ENCODE measurements around the gene LRCH4. TPM values are rescaled to one million over a fixed set of nuclear protein-coding genes. Genes with fewer than 3 reads are reported as not detected.

LRCH4 gene
- total RNA-seq, 1 donor from 2014 or later = 105 TPM

- Mint-ChIP-seq H3K27ac (peak overlapping the region; percentile 96), H3K27me3 (ENCODE audit: low read depth) (no peaks in the 10 kb centered on the region), H3K4me3 (ENCODE audit: low read depth) (peak overlapping the region; percentile 96), H3K4me1 (ENCODE audit: low read depth) (peaks cover 24% of the 10 kb centered on the region), H3K9me3 (no peaks in the 10 kb centered on the region), H3K36me3 (ENCODE audit: low read depth) (peaks cover 3% of the 10 kb centered on the region)
- DNase-seq (ENCODE audit: low spot score) = no peak
- intact Hi-C loops (cut with micrococcal nuclease) = loop anchor here (10.0 kb wide), 1 partner anchor 291 kb away; the partner anchor contains the start of gene SRRT
Measured at GRCh38 chr7:100584054-100584682, 1.8 kb downstream of the LRCH4 start.

- no peaks in the 10 kb centered on the region for H3K27me3 Mint-ChIP-seq (ENCODE audit: low read depth)
- intact Hi-C loops (cut with micrococcal nuclease) = loop anchor here (1.0 to 10.0 kb wide), 2 partner anchors 38 to 291 kb away; partner anchors contain the start of gene SRRT
- DNase-seq (ENCODE audit: low spot score) = peak; percentile 74
- no peaks in the 10 kb centered on the region for H3K9me3 Mint-ChIP-seq
- peak overlapping the region; percentile 96 for H3K4me3 Mint-ChIP-seq (ENCODE audit: low read depth)
- peaks cover 24% of the 10 kb centered on the region for H3K4me1 Mint-ChIP-seq (ENCODE audit: low read depth)
- H3K27ac Mint-ChIP-seq = peak overlapping the region; percentile 96
- peaks cover 7% of the 10 kb centered on the region for H3K36me3 Mint-ChIP-seq (ENCODE audit: low read depth)
Measured at GRCh38 chr7:100583132-100584053, 2.5 kb downstream of the LRCH4 start.

DNA sequence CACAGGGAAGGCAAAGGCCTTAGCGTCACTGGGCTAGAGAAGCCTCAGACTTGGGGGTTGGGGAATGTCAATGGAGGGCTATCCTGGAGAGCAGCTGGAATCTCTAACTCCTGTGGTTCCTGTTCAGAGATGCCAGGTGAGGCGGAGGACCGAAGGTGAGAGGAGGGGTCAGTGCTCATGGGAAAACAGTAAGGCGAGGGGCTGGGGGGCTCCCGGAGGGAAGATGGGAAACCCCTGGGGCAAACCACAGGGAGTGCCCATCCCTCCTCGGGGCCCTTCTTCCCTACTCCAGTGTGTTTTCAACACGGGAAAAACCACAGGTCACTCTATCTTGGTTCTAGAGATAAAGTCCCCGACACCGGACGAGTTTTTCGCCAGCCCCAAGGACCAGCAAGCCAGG is 3.3 kb downstream of the LRCH4 start:
- peak overlapping the region; percentile 60 for H3K27ac Mint-ChIP-seq
- no peaks in the 10 kb centered on the region for H3K27me3 Mint-ChIP-seq (ENCODE audit: low read depth)
- peaks cover 23% of the 10 kb centered on the region for H3K4me1 Mint-ChIP-seq (ENCODE audit: low read depth)
- H3K9me3 Mint-ChIP-seq = no peaks in the 10 kb centered on the region
- H3K4me3 Mint-ChIP-seq (ENCODE audit: low read depth) = peak overlapping the region; percentile 33
- H3K36me3 Mint-ChIP-seq (ENCODE audit: low read depth) = peaks cover 13% of the 10 kb centered on the region
- intact Hi-C loops (cut with micrococcal nuclease) = loop anchor here (1.0 to 10.0 kb wide), 2 partner anchors 37 to 292 kb away; partner anchors contain the start of gene SRRT
- DNase-seq (ENCODE audit: low spot score) = no peak

GRCh38 chr7:100582041-100582579 is 3.8 kb downstream of the LRCH4 start:
- H3K9me3 Mint-ChIP-seq = no peaks in the 10 kb centered on the region
- intact Hi-C loops (cut with micrococcal nuclease) = loop anchor here (10.0 kb wide), 1 partner anchor 293 kb away; the partner anchor contains the start of gene SRRT
- peak overlapping the region; percentile 33 for H3K4me3 Mint-ChIP-seq (ENCODE audit: low read depth)
- DNase-seq (ENCODE audit: low spot score) = no peak
- peak overlapping the region; percentile 60 for H3K27ac Mint-ChIP-seq
- no peaks in the 10 kb centered on the region for H3K27me3 Mint-ChIP-seq (ENCODE audit: low read depth)
- peaks cover 14% of the 10 kb centered on the region for H3K36me3 Mint-ChIP-seq (ENCODE audit: low read depth)
- H3K4me1 Mint-ChIP-seq (ENCODE audit: low read depth) = peaks cover 23% of the 10 kb centered on the region

DNA sequence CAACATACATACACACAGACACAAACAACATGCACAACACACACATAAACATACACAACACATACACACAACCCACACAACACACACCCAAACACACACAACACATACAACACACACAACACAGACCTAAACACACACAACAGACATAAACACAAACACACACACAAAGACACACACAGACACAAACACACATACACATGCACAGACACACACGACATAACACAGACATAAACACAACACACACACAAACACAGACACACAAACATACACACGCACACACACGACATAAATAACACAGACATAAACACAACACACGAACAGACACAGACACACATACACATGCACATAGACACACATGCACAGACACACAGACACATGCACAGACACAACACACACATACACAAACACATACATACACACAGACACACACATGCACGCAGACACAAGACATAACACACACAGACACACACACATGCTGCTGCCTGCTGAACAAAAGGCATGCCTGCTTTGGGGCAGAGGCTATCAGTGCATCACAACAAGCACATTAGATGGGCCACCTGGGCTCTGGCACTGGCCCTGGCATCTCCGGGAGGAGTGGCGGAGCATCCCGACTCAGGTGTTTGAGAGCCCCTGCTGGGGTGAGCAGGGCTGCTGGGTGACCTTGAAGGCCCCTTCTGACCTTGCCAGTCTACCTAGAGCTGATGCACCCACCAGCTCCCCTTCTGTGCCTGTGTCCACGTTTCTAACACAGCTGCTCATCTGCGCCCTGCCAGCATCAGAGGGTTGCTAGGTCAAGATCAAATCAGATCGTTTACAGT is 5.3 kb downstream of the LRCH4 start:
- no peak for DNase-seq (ENCODE audit: low spot score)
- H3K36me3 Mint-ChIP-seq (ENCODE audit: low read depth) = peaks cover 24% of the 10 kb centered on the region
- intact Hi-C loops (cut with micrococcal nuclease) = loop anchor here (10.0 kb wide), 1 partner anchor 294 kb away; the partner anchor contains the start of gene SRRT
- H3K27me3 Mint-ChIP-seq (ENCODE audit: low read depth) = no peaks in the 10 kb centered on the region
- peaks cover 23% of the 10 kb centered on the region for H3K4me1 Mint-ChIP-seq (ENCODE audit: low read depth)
- no peaks in the 10 kb centered on the region for H3K9me3 Mint-ChIP-seq
- H3K4me3 Mint-ChIP-seq (ENCODE audit: low read depth) = no peak overlapping the region
- no peak overlapping the region for H3K27ac Mint-ChIP-seq

DNA sequence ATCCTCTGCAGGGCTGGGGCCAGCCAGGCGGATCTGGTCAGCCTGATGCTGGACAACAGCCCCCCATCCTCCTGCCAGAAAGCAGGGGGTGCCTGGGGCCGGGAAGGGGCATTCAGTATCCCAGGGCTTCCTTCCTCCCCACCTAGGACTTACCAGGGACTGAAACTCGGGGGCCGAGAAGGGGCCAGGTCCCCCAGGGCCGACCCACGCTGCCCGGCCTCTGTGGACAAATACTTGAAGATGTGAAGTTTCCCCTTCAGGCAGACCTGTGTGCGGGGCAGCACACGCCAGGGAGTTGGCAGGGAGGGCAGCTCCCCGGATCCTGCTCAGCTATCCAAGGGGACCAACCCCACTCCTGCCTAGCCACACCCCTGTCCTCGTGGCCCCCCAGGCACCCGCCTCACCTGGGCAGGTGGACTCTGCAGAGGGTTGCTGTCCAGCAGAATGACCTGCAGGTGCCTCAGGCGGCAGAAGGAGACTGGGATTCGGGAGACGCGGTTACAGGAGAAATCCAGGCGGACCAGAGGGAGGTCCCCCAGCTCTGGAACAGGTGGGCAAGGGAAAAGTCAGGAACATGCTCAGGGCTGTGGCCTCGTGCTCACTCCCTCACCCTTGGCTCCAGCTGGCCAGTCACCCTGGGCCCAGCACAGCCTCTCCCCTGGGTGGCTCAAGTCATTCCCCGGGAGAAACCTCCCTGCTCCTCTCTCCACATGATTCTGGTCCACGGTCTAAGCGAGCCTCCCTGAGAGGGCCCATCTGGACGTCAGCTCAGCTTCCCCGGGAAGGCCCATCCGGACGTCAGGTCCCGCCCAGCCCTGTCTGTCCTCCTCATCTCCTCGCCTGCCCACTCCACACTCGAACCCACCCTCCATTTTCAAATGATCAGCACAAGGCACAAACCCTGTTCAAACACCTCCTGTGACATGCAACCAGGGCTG is 7.4 kb downstream of the LRCH4 start:
- peaks cover 28% of the 10 kb centered on the region for H3K36me3 Mint-ChIP-seq (ENCODE audit: low read depth)
- no peak for DNase-seq (ENCODE audit: low spot score)

DNA sequence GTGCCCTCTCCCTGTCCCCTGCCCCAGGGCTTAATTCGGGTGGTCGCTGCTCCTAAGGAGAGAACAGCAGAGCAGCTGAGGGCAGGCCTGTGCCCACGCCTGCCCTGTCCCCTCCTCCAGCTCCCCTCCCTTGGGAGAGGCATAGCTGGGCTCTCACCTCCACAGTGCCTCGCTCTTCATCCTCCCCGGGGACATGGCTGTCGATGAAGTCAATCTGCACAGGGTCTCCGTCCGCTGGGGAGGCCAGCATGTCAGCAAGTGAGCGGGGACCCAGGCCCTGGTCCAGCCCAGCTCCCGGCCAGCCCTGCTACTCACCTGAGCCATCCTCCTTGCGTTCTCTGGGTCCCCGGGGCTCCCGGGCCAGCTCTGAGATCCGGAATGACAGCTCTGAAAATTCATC is 8.4 kb downstream of the LRCH4 start:
- H3K4me3 Mint-ChIP-seq (ENCODE audit: low read depth) = no peak overlapping the region
- H3K9me3 Mint-ChIP-seq = no peaks in the 10 kb centered on the region
- DNase-seq (ENCODE audit: low spot score) = no peak
- H3K27me3 Mint-ChIP-seq (ENCODE audit: low read depth) = no peaks in the 10 kb centered on the region
- H3K4me1 Mint-ChIP-seq (ENCODE audit: low read depth) = peaks cover 3% of the 10 kb centered on the region
- H3K27ac Mint-ChIP-seq = no peak overlapping the region
- peaks cover 30% of the 10 kb centered on the region for H3K36me3 Mint-ChIP-seq (ENCODE audit: low read depth)
- intact Hi-C loops (cut with micrococcal nuclease) = no loop called here

More for the DNA sequence above, 7.4 kb downstream of the LRCH4 start:
- no peaks in the 10 kb centered on the region for H3K9me3 Mint-ChIP-seq
- intact Hi-C loops (cut with micrococcal nuclease) = no loop called here
- H3K4me1 Mint-ChIP-seq (ENCODE audit: low read depth) = peaks cover 10% of the 10 kb centered on the region
- no peak overlapping the region for H3K27ac Mint-ChIP-seq
- H3K27me3 Mint-ChIP-seq (ENCODE audit: low read depth) = no peaks in the 10 kb centered on the region
- no peak overlapping the region for H3K4me3 Mint-ChIP-seq (ENCODE audit: low read depth)

DNA sequence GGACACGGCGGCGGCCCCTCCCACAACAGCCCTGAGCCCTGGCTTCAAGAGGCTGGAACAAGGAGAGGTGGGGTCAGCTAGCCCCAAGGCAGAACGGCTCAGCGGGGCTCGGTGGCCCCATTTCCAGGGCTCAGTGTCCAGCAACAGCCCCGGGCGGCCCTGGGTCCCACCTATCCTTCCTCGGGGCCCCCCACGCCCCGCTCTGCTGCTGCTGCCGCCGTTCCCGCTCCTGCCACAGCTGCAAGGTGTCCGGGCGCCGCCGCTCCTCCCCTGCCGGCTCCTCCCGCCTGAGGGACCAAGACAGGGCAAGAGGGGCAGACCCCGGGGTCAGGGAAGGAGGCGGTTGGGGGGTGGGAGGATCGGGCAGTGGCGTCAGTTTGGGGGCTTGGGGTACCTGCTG is 8.8 kb downstream of the LRCH4 start:
- H3K27me3 Mint-ChIP-seq (ENCODE audit: low read depth) = no peaks in the 10 kb centered on the region
- H3K9me3 Mint-ChIP-seq = no peaks in the 10 kb centered on the region
- H3K27ac Mint-ChIP-seq = no peak overlapping the region
- no peak overlapping the region for H3K4me3 Mint-ChIP-seq (ENCODE audit: low read depth)
- no peak for DNase-seq (ENCODE audit: low spot score)
- no peaks in the 10 kb centered on the region for H3K4me1 Mint-ChIP-seq (ENCODE audit: low read depth)
- H3K36me3 Mint-ChIP-seq (ENCODE audit: low read depth) = peaks cover 30% of the 10 kb centered on the region
- intact Hi-C loops (cut with micrococcal nuclease) = no loop called here

DNA sequence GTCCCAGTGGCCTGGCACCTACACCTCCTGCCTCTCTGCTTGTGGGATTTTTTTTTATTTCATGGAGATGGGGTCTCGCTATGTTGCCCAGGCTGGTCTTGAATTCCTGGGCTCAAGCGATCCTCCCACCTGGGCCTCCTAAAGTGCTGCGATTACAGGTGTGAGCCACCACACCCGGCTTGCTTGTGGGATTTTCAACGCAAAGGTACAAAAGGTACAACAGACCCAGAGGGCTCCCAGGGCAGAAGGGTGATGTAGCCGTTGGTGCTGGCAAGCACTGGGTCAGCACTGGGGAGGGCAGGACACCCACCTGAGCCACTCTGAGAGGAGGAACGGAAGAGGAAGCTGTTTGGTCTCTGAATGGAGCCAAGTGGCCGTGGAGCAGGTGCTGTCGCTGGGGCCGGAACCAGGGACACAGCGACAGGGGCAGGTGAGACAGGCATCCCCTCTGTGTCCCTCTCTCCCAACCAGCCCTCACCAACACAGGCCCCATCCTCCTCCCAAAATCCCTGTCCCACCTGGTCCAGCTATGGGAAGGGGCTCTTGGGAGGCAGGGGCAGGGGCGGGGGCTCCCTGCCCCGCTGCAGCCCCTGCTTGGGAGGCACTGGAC is 9.4 kb downstream of the LRCH4 start:
- Mint-ChIP-seq H3K9me3 (no peaks in the 10 kb centered on the region), H3K27ac (no peak overlapping the region), H3K4me3 (ENCODE audit: low read depth) (no peak overlapping the region), H3K4me1 (ENCODE audit: low read depth) (peaks cover 4% of the 10 kb centered on the region), H3K36me3 (ENCODE audit: low read depth) (peaks cover 30% of the 10 kb centered on the region), H3K27me3 (ENCODE audit: low read depth) (no peaks in the 10 kb centered on the region)
- no peak for DNase-seq (ENCODE audit: low spot score)
- intact Hi-C loops (cut with micrococcal nuclease) = no loop called here

DNA sequence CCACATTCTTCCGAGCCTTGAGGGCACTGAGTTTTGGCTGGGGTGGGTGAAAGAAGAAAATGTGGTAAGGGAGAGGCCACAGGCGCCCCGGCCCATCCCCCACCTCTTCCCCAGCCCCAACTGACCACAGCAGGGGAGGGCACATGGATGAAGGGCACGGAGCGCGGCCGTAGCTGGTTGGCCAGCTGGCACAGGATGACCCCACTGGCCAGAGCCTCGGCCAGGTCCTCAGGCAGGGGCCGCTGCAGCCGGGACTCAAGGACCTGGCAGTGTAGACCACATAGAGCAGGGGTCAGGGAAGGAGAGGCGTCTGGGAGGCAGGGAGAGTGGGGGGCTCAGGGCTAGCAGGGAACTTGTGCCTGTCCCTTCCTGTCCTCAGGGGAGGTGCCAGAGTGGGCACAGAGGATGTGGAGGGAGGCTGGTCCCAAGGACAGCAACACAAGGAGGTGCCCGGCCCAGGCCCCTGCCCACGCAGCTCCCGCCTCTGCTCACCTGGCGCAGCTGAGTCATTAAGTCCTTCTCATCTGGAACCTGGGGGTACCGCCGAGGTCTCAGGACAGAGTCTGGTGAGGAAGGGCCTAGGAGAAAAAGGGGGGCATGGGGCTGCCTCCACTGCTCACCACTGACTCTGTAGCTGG is 10.1 kb downstream of the LRCH4 start:
- no peaks in the 10 kb centered on the region for H3K27me3 Mint-ChIP-seq (ENCODE audit: low read depth)
- H3K36me3 Mint-ChIP-seq (ENCODE audit: low read depth) = peaks cover 30% of the 10 kb centered on the region
- H3K27ac Mint-ChIP-seq = no peak overlapping the region
- no peak for DNase-seq (ENCODE audit: low spot score)
- intact Hi-C loops (cut with micrococcal nuclease) = no loop called here
- no peaks in the 10 kb centered on the region for H3K9me3 Mint-ChIP-seq
- H3K4me3 Mint-ChIP-seq (ENCODE audit: low read depth) = no peak overlapping the region
- H3K4me1 Mint-ChIP-seq (ENCODE audit: low read depth) = peaks cover 4% of the 10 kb centered on the region

DNA sequence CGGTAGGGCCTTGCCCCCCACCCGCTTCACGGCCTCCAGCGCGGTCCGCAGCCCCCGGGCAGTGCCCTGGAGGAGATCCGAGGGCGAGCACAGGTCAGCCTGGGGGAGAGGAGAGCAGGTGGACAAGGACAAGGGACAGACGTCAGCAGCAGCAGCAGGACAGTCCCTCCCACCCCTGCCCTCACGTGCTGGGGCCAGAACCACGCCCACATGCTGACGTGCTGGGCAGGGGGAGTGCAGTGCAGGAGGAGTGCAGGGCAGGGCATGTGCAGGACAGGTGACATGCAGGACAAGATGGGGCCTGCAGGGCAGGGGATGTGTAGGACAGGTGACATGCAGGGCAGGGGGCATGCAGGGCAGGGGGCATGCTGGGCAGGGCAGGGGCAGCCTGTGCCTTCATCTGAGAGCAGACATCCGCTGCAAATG is 10.7 kb downstream of the LRCH4 start:
- no peak overlapping the region for H3K4me3 Mint-ChIP-seq (ENCODE audit: low read depth)
- H3K36me3 Mint-ChIP-seq (ENCODE audit: low read depth) = peaks cover 30% of the 10 kb centered on the region
- H3K27me3 Mint-ChIP-seq (ENCODE audit: low read depth) = no peaks in the 10 kb centered on the region
- H3K27ac Mint-ChIP-seq = no peak overlapping the region
- H3K4me1 Mint-ChIP-seq (ENCODE audit: low read depth) = peaks cover 4% of the 10 kb centered on the region
- no peak for DNase-seq (ENCODE audit: low spot score)
- no peaks in the 10 kb centered on the region for H3K9me3 Mint-ChIP-seq
- intact Hi-C loops (cut with micrococcal nuclease) = no loop called here
